Vagina (tissue), 2 donors: ENCODE results near the gene CACNA1D.

Source experiments
- POLR2A ChIP-seq, 2 donors: fragments of 450-650 bp; IDR thresholded peaks; one replicate each; pipeline ENCODE4 v1.6.1; 2017; ENCODE audit warnings: antibody characterized with exemption in 2 of 2, mild to moderate bottlenecking in 2 of 2, moderate library complexity in 2 of 2
- POLR2AphosphoS5 ChIP-seq, 2 donors: sonication (generic); formaldehyde crosslinking; IDR thresholded peaks; one replicate each; pipeline ENCODE4 v1.9.0; 2017; ENCODE audit warnings: antibody characterized with exemption in 2 of 2, mild to moderate bottlenecking in 2 of 2, low read depth in 1 of 2; ENCODE audit not compliant: insufficient read depth in 1 of 2

DNA sequence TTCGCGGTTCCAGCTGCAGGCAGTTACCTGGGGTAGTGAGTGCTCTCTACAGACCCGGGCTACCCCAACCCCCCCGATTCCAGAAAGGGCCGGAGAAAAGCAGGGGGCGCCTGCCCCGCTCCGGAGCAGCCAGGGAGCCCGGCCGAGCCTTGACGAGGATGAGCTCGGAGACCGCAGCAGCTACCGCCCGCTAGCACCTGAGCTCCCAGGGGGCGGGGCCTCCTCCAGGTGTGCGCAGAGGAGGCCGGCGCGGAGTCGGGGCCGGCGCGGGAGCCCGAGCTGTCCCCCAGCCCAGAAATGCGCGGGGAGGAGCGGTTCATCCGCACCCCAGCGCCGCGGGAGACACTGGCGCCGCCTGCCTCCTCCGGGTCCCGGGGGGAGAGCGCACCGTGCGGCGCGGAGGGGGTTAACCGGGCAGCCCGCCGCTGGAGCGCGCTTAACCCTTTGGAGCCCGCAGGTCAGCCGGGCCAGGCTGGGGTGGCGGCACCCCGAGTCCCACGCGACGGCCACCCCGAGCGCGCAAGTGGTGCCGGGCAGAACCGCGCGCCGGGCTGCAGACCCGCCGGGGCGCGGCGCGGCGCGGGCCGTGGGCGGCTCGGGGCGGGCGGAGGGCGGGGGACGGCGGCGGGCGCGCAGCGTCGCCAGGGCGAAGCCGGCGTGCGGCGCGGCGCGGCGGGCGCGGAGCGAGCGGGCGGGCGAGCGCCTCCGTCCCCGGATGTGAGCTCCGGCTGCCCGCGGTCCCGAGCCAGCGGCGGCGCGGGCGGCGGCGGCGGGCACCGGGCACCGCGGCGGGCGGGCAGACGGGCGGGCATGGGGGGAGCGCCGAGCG, at the start of gene CACNA1D:
- no peak for TF ChIP-seq POLR2A (IDR thresholded peaks at IDR 0.05)
- TF ChIP-seq POLR2AphosphoS5 (IDR thresholded peaks at IDR 0.05; ENCODE audit: insufficient read depth in 1 of 2, low read depth in 1 of 2) = no peak
